HepG2 (cell line): ENCODE measurements around the gene CAPN14. TPM values are rescaled to one million over a fixed set of nuclear protein-coding genes. Genes with fewer than 3 reads are reported as not detected.

Source experiments
- ATAC-seq: fragments of 200-7000 bp; cut with Tn5 transposase; 3 replicates; pipeline ENCODE4 v1.9.1; 2020; ENCODE audit warnings: mild to moderate bottlenecking, moderate library complexity
- BruUV-seq: library from RNA; stranded (reverse); fragments of 400-500 nt; replicated peaks from 2 replicates; lab custom pipeline; 2021; lab: Mats Ljungman, UMichigan
- CTCF ChIA-PET: fragments of 300-600 bp; formaldehyde crosslinking; extraction: SDS; loops from one replicate; lab custom pipeline; 2021; ENCODE audit warnings: low total read pairs, inconsistent platforms, low intra/inter-chr PET ratio; lab: Yijun Ruan, JAX
- POLR2A ChIA-PET: fragments of 350-600 bp; sonication (Branson Sonifier 250); formaldehyde crosslinking; loops from one replicate; lab custom pipeline; 2020; ENCODE audit warnings: antibody characterized with exemption, inconsistent platforms; lab: Yijun Ruan, JAX
- DNase-seq: peaks from one replicate; pipeline ENCODE4 v3.0.0-alpha.2; 2015; ENCODE audit warnings: low spot score
- FAIRE-seq: peaks from 3 replicates; lab custom pipeline; 2011; peaks lifted over from hg19 to GRCh38; lab: Jason Lieb, UNC
- H2AFZ ChIP-seq: one replicate; pipeline ENCODE4 v1.6.1; 2011; ENCODE audit warnings: low read length, inconsistent platforms
- H3K27ac ChIP-seq: fragments of 300-600 bp; 3 replicates; pipeline ENCODE4 v1.8.0; 2011; ENCODE audit warnings: mixed run types, mild to moderate bottlenecking, mixed read lengths, low read length, inconsistent platforms; ENCODE audit not compliant: insufficient read depth; ENCODE audit errors: extremely low read length
- H3K27me3 ChIP-seq, 2 experiments: fragments of 200-600 bp in 1 of 2; 2 replicates in 1 of 2; 3 replicates in 1 of 2; pipeline versions ENCODE4 v1.6.0 to v1.8.0; 2011; ENCODE audit warnings: low read length in 2 of 2, mild to moderate bottlenecking in 2 of 2, moderate library complexity in 2 of 2, inconsistent platforms in 1 of 2; ENCODE audit not compliant: insufficient read depth in 2 of 2, control insufficient read depth in 1 of 2
- H3K36me3 ChIP-seq, 2 experiments: fragments of 200-600 bp in 1 of 2; replicated peaks in 1 of 2; 2 replicates in 1 of 2; 3 replicates in 1 of 2; pipeline versions ENCODE4 v1.5.1 to v1.8.0; 2011; ENCODE audit warnings: low read length in 2 of 2, inconsistent platforms in 1 of 2; ENCODE audit not compliant: insufficient read depth in 2 of 2, control insufficient read depth in 1 of 2
- H3K4me1 ChIP-seq: 2 replicates; pipeline ENCODE4 v1.5.1; 2012; ENCODE audit warnings: low read length, inconsistent platforms; ENCODE audit not compliant: insufficient read depth
- H3K4me2 ChIP-seq: 2 replicates; pipeline ENCODE4 v1.6.0; 2011; ENCODE audit warnings: low read depth, low read length, inconsistent platforms
- H3K4me3 ChIP-seq, 3 experiments: fragments of 200-600 bp in 1 of 3; sonication (generic), shearing (Covaris generic) in 1 of 3; replicated peaks in 1 of 3; 2 replicates each; pipeline ENCODE4 v1.5.1; 2011 to 2016; ENCODE audit warnings: low read length in 3 of 3, inconsistent platforms in 2 of 3, low read depth in 2 of 3, mild to moderate bottlenecking in 2 of 3, control low read depth in 1 of 3, mixed read lengths in 1 of 3; ENCODE audit not compliant: insufficient read depth in 1 of 3
- H3K79me2 ChIP-seq: one replicate; pipeline ENCODE4 v1.6.1; 2011; ENCODE audit warnings: low read length, inconsistent platforms; ENCODE audit not compliant: insufficient read depth
- H3K9ac ChIP-seq: 2 replicates; pipeline ENCODE4 v1.6.0; 2011; ENCODE audit warnings: mild to moderate bottlenecking, low read depth, low read length, inconsistent platforms; ENCODE audit not compliant: insufficient read depth
- H3K9me3 ChIP-seq: 2 replicates; pipeline ENCODE4 v1.5.1; 2012; ENCODE audit warnings: mild to moderate bottlenecking, low read length
- H4K20me1 ChIP-seq: 2 replicates; pipeline ENCODE4 v1.6.0; 2011; ENCODE audit warnings: inconsistent platforms, mild to moderate bottlenecking, low read length, moderate library complexity; ENCODE audit not compliant: insufficient read depth
- GPN1 ChIP-seq: sonication (generic); formaldehyde crosslinking; IDR thresholded peaks from 2 replicates; pipeline ENCODE4 v1.5.1; 2020; ENCODE audit warnings: missing genetic modification reagents, borderline replicate concordance
- KLF12 ChIP-seq: sonication (generic); formaldehyde crosslinking; IDR thresholded peaks from 2 replicates; pipeline ENCODE4 v1.4.0; 2020; ENCODE audit warnings: missing genetic modification reagents, borderline replicate concordance
- MED8 ChIP-seq: sonication (generic); formaldehyde crosslinking; IDR thresholded peaks from 2 replicates; pipeline ENCODE4 v1.8.1; 2023; ENCODE audit warnings: mild to moderate bottlenecking, missing genetic modification reagents; ENCODE audit not compliant: insufficient replicate concordance
- PITX1 ChIP-seq: sonication (generic); formaldehyde crosslinking; IDR thresholded peaks from 2 replicates; pipeline ENCODE4 v1.5.1; 2020; ENCODE audit warnings: mild to moderate bottlenecking, missing genetic modification reagents
- ZIK1 ChIP-seq: sonication (generic); formaldehyde crosslinking; IDR thresholded peaks from 2 replicates; pipeline ENCODE4 v1.5.0; 2020; ENCODE audit warnings: mild to moderate bottlenecking, low read depth, missing genetic modification reagents, borderline replicate concordance
- ZNF879 ChIP-seq: sonication (generic); formaldehyde crosslinking; IDR thresholded peaks from 2 replicates; pipeline ENCODE4 v1.8.1; 2023; ENCODE audit warnings: missing genetic modification reagents
- ZSCAN12 ChIP-seq: sonication (generic); formaldehyde crosslinking; IDR thresholded peaks from 2 replicates; pipeline ENCODE4 v1.9.0; 2021; ENCODE audit warnings: mild to moderate bottlenecking, missing genetic modification reagents
- ZSCAN29 ChIP-seq: sonication (generic); formaldehyde crosslinking; conservative IDR thresholded peaks from 2 replicates; pipeline ENCODE4 v1.4.0; 2020; ENCODE audit warnings: mild to moderate bottlenecking, missing genetic modification reagents
- ZSCAN9 ChIP-seq: IDR thresholded peaks from 2 replicates; pipeline ENCODE4 v1.6.1; 2016; ENCODE audit warnings: borderline replicate concordance
- WGBS: methylation state at CpG from one replicate; pipeline ENCODE4 v1.1.6; 2017; ENCODE audit warnings: low lambda C conversion rate; 5-methylcytosine and 5-hydroxymethylcytosine counted together
- in situ Hi-C: cut with HindIII; loops from 2 replicates; pipeline ENCODE4 v1.10.0; 2017; ENCODE audit warnings: low pct_unique_long_range_greater_than_20kb; ENCODE audit not compliant: extremely low pct_ligation_motif_present
- intact Hi-C: fragments of 100-400 bp; cut with micrococcal nuclease; formaldehyde crosslinking; loops from one replicate; pipeline ENCODE4 v1.10.0; 2022; ENCODE audit not compliant: unreplicated experiment
- polyA plus RNA-seq, 8 experiments: library from polyadenylated mRNA; depleted of rRNA in 3 of 8; stranded (reverse) in 7 of 8; unstranded in 1 of 8; fragments of >200 nt; fragmentation: Illumina TruSeq in 4 of 8; extraction: Trizol in 4 of 8; gene quantifications; 2 replicates each; pipeline versions ENCODE4 v1.2.1 to v1.2.3, GENCODE V29; 2011 to 2016; ENCODE audit warnings: low read depth in 4 of 8, missing spikeins in 1 of 8, mixed read lengths in 1 of 8; ENCODE audit not compliant: insufficient read depth in 1 of 8
- total RNA-seq, 5 experiments: library from RNA; depleted of rRNA; stranded (reverse); fragments of >200 nt; fragmentation: Illumina TruSeq; extraction: Trizol; gene quantifications; 2 replicates each; pipeline ENCODE4 v1.2.3, GENCODE V29; 2016; ENCODE audit warnings: low read depth in 1 of 5
- TF ChIP-seq, protein P1 (sequence below): sonication (generic); formaldehyde crosslinking; conservative IDR thresholded peaks from 2 replicates; pipeline ENCODE4 v1.5.0; 2020; ENCODE audit warnings: missing genetic modification reagents
- TF ChIP-seq, protein P2 (sequence below): sonication (generic); formaldehyde crosslinking; IDR thresholded peaks from 2 replicates; pipeline ENCODE4 v1.4.0; 2020; ENCODE audit warnings: missing genetic modification reagents, borderline replicate concordance
- TF ChIP-seq, protein P3 (sequence below), 2 experiments: sonication (generic) in 1 of 2; formaldehyde crosslinking in 1 of 2; IDR thresholded peaks; 2 replicates each; pipeline versions ENCODE4 v1.6.1 to v1.9.0; 2014 to 2022; ENCODE audit warnings: antibody characterized with exemption in 1 of 2, borderline replicate concordance in 1 of 2, inconsistent platforms in 1 of 2, low read depth in 1 of 2, missing genetic modification reagents in 1 of 2

The CAPN14 gene
- total and polyA plus RNA-seq, 2 of the 13 experiments (the other 11 are each of a cell fraction or from before 2014, with no cell fraction given) = not detected

DNA sequence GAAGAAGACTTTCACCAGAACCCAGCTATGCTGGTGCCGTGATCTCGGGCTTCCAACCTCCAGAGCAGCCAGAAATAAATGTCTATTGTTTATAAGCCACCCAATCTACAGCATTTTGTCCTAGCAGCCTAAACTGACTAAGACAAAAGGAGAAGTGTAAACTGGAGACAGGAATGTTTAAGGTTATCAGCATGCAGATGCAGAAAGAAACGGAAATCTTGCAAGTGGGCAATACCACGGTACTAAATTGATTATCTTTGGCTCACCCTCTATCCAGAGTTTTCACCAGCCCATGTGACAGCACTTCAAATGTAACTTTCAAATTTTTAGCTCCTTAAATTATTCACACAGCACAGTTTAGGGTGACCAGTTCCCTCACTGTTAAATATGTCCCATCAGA is 5.7 kb upstream of the CAPN14 start:
- Histone ChIP-seq H2AFZ (no peak overlapping the region), H3K4me1 (no peaks in the 10 kb centered on the region), H3K9me3 (no peaks in the 10 kb centered on the region), H3K27ac (no peak overlapping the region), H3K4me3 (no peak overlapping the region), H3K9ac (no peak overlapping the region), H4K20me1 (no peaks in the 10 kb centered on the region), H3K36me3 (no peaks in the 10 kb centered on the region), H3K79me2 (no peaks in the 10 kb centered on the region), H3K27me3 (peaks cover 0 to 27% of the 10 kb centered on the region in 2 experiments; a peak in 3 of 5 replicates), H3K4me2 (no peak overlapping the region)
- ATAC-seq = no peak
- no peak for FAIRE-seq
- BruUV-seq = no TSS peak
- intact Hi-C loops = loop anchor here (5.0 kb wide), 1 partner anchor 876 kb away; no protein-coding TSS in a partner anchor
- 5% methylated on average over 4 of the region's 4 CpGs for WGBS
- in situ Hi-C loops = no loop called here
- POLR2A ChIA-PET = no interaction called here
- DNase-seq = no peak
- CTCF ChIA-PET = no interaction called here
- no peak for TF ChIP-seq GPN1 (CRISPR knock-in tag)
- TF ChIP-seq ZIK1 (CRISPR knock-in tag) = no peak
- no peak for TF ChIP-seq KLF12
- no peak for TF ChIP-seq ZSCAN9 (CRISPR knock-in tag)
- no peak for TF ChIP-seq PITX1 (CRISPR knock-in tag)
- TF ChIP-seq, protein P1, sequence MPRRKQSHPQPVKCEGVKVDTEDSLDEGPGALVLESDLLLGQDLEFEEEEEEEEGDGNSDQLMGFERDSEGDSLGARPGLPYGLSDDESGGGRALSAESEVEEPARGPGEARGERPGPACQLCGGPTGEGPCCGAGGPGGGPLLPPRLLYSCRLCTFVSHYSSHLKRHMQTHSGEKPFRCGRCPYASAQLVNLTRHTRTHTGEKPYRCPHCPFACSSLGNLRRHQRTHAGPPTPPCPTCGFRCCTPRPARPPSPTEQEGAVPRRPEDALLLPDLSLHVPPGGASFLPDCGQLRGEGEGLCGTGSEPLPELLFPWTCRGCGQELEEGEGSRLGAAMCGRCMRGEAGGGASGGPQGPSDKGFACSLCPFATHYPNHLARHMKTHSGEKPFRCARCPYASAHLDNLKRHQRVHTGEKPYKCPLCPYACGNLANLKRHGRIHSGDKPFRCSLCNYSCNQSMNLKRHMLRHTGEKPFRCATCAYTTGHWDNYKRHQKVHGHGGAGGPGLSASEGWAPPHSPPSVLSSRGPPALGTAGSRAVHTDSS = no peak
- no peak for TF ChIP-seq ZSCAN29 (CRISPR knock-in tag)
- TF ChIP-seq ZSCAN12 (CRISPR knock-in tag) = no peak
- TF ChIP-seq, protein P2, sequence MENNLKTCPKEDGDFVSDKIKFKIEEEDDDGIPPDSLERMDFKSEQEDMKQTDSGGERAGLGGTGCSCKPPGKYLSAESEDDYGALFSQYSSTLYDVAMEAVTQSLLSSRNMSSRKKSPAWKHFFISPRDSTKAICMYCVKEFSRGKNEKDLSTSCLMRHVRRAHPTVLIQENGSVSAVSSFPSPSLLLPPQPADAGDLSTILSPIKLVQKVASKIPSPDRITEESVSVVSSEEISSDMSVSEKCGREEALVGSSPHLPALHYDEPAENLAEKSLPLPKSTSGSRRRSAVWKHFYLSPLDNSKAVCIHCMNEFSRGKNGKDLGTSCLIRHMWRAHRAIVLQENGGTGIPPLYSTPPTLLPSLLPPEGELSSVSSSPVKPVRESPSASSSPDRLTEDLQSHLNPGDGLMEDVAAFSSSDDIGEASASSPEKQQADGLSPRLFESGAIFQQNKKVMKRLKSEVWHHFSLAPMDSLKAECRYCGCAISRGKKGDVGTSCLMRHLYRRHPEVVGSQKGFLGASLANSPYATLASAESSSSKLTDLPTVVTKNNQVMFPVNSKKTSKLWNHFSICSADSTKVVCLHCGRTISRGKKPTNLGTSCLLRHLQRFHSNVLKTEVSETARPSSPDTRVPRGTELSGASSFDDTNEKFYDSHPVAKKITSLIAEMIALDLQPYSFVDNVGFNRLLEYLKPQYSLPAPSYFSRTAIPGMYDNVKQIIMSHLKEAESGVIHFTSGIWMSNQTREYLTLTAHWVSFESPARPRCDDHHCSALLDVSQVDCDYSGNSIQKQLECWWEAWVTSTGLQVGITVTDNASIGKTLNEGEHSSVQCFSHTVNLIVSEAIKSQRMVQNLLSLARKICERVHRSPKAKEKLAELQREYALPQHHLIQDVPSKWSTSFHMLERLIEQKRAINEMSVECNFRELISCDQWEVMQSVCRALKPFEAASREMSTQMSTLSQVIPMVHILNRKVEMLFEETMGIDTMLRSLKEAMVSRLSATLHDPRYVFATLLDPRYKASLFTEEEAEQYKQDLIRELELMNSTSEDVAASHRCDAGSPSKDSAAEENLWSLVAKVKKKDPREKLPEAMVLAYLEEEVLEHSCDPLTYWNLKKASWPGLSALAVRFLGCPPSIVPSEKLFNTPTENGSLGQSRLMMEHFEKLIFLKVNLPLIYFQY = no peak
- TF ChIP-seq, protein P3, sequence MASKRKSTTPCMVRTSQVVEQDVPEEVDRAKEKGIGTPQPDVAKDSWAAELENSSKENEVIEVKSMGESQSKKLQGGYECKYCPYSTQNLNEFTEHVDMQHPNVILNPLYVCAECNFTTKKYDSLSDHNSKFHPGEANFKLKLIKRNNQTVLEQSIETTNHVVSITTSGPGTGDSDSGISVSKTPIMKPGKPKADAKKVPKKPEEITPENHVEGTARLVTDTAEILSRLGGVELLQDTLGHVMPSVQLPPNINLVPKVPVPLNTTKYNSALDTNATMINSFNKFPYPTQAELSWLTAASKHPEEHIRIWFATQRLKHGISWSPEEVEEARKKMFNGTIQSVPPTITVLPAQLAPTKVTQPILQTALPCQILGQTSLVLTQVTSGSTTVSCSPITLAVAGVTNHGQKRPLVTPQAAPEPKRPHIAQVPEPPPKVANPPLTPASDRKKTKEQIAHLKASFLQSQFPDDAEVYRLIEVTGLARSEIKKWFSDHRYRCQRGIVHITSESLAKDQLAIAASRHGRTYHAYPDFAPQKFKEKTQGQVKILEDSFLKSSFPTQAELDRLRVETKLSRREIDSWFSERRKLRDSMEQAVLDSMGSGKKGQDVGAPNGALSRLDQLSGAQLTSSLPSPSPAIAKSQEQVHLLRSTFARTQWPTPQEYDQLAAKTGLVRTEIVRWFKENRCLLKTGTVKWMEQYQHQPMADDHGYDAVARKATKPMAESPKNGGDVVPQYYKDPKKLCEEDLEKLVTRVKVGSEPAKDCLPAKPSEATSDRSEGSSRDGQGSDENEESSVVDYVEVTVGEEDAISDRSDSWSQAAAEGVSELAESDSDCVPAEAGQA (IDR thresholded peaks at IDR 0.05; ENCODE audit: low read depth) = no peak
- TF ChIP-seq, protein P3 (CRISPR knock-in tag; IDR thresholded peaks at IDR 0.05; ENCODE audit: borderline replicate concordance) = no peak
- TF ChIP-seq MED8 (CRISPR knock-in tag) = no peak
- no peak for TF ChIP-seq ZNF879 (CRISPR knock-in tag)
